NT2/D1 (cell line): ENCODE data around the gene ANK2.

ENCODE experiments used
- SUZ12 ChIP-seq: IDR thresholded peaks from 2 replicates; pipeline ENCODE4 v1.6.1; 2011; ENCODE audit not compliant: insufficient read length, insufficient read depth; ENCODE audit errors: extremely low read depth
- YY1 ChIP-seq: IDR thresholded peaks from 2 replicates; pipeline ENCODE4 v1.6.1; 2011; ENCODE audit not compliant: insufficient read length, insufficient read depth
- ZNF274 ChIP-seq: IDR thresholded peaks from 2 replicates; pipeline ENCODE4 v1.6.1; 2011; ENCODE audit warnings: mild to moderate bottlenecking, low read depth, low read length

- TF ChIP-seq ZNF274 (no peak), YY1 (no peak), SUZ12 (no peak)
Observed at GRCh38 chr4:113113151-113113550, 63.7 kb downstream of the ANK2 start.
